GM21619 (cell line): Measurements from ENCODE around the gene LRP3.
"Not testable (repeated sequence)": the region's sequence is repeated elsewhere in the genome, so short reads cannot be mapped to it uniquely, and the experiment has no call there.

ENCODE experiments used
- ATAC-seq: cut with Tn5 transposase; IDR thresholded peaks from one replicate; pipeline ENCODE4 v1.9.1; 2021; ENCODE audit not compliant: unreplicated experiment

LRP3 gene

GRCh38 chr19:33201886-33202545 lies 7.9 kb downstream of the LRP3 start:
- ATAC-seq: no peak

GRCh38 chr19:33202546-33203507 lies 8.7 kb downstream of the LRP3 start:
- ATAC-seq: no peak

- ATAC-seq: no peak
Measured at GRCh38 chr19:33203529-33203928, 9.4 kb downstream of the LRP3 start.

GRCh38 chr19:33204136-33204973 lies 10.2 kb downstream of the LRP3 start:
- ATAC-seq: no peak

GRCh38 chr19:33205110-33205509 lies 11.0 kb downstream of the LRP3 start:
- ATAC-seq: no peak

GRCh38 chr19:33205531-33206260 lies 11.6 kb downstream of the LRP3 start:
- no peak for ATAC-seq

- ATAC-seq: no peak
Measured at GRCh38 chr19:33206261-33207039, 12.3 kb downstream of the LRP3 start.

- no peak for ATAC-seq
Measured at GRCh38 chr19:33207040-33207620, 13.0 kb downstream of the LRP3 start.

- ATAC-seq: no peak
Measured at GRCh38 chr19:33207903-33208302, 13.8 kb downstream of the LRP3 start.

- no peak for ATAC-seq
Measured at GRCh38 chr19:33208371-33208895, 14.3 kb downstream of the LRP3 start.

- ATAC-seq: no peak
Measured at GRCh38 chr19:33208904-33209849, 15.0 kb downstream of the LRP3 start.

GRCh38 chr19:33209850-33210230 lies 15.7 kb downstream of the LRP3 start:
- not testable (repeated sequence) for ATAC-seq

GRCh38 chr19:33210266-33210940 lies 16.3 kb downstream of the LRP3 start:
- ATAC-seq: no peak

GRCh38 chr19:33211794-33212435 lies 17.8 kb downstream of the LRP3 start:
- no peak for ATAC-seq

GRCh38 chr19:33212436-33213172 lies 18.5 kb downstream of the LRP3 start:
- ATAC-seq: no peak

- no peak for ATAC-seq
Measured at GRCh38 chr19:33214596-33214995, 20.5 kb downstream of the LRP3 start.
